ENCODE measurements around the gene PTPN11.
"Not testable (repeated sequence)": the region's sequence is repeated elsewhere in the genome, so short reads cannot be mapped to it uniquely, and the experiment has no call there.

PTPN11 gene

DNA sequence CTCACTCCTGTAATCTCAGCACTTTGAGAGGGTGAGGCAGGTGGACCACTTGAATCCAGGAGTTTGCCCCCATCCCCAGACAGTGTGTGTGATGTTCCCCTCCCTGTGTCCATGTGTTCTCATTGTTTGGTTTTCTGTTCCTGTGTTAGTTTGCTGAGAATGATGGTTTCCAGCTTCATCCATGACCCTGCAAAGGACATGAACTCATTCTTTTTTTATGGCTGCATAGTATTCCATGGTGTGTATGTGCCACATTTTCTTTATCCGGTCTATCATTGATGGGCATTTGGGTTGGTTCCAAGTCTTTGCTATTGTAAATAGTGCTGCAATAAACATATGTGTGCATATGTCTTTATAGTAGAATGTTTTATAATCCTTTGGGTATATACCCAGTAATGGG is 38.4 kb downstream of the PTPN11 start:
- not testable (repeated sequence) for DNase-seq

- no peak for DNase-seq
These were observed 39.6 kb downstream of the PTPN11 start for GRCh38 chr12:112458330-112458729.

GRCh38 chr12:112458751-112459150 is 40.0 kb downstream of the PTPN11 start:
- no peak for DNase-seq

- DNase-seq = no peak
These were observed 44.7 kb downstream of the PTPN11 start for GRCh38 chr12:112463478-112463877.

GRCh38 chr12:112464605-112465004 is 45.9 kb downstream of the PTPN11 start:
- no peak for DNase-seq

DNA sequence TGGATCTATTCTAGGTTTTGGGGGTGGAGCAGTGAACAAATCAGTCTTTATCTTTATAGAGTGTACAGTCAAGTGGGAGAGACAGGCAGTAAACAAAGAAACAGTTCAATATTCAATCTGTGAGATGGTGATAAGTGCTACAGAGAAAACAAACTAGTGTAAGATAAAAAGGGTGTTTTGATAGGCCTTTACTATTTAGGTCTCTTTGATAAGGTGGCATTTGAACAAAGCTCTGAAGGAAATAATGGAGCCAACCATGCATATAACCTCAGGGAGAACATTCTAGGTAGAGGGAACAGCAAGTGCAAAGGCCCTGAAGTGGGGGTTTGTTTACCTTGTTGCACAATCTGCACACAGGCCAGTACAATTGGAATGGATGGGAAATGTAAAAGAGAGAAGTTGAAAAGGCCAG is 47.3 kb downstream of the PTPN11 start:
- no peak for DNase-seq

GRCh38 chr12:112466835-112467234 is 48.1 kb downstream of the PTPN11 start:
- DNase-seq = no peak

DNA sequence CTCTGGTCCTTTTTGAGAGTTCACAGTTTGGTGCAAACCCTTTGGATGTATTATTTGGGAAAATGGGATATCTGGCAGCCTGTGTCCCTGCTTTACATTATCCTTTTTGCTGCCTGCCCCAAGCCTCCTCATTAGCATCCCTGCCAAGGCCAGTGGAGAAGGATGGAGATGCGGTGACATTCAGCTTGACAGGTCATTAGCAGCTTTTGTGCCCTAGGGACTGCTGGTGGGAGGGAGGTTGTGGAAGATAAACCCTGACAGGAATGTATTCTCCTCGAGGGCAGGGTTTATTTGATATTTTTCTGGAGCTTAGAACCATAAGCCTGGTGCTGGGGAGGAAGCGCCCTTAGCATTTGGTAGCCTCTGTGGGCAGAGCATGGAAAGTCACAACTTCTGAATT is 49.3 kb downstream of the PTPN11 start:
- no peak for DNase-seq

DNA sequence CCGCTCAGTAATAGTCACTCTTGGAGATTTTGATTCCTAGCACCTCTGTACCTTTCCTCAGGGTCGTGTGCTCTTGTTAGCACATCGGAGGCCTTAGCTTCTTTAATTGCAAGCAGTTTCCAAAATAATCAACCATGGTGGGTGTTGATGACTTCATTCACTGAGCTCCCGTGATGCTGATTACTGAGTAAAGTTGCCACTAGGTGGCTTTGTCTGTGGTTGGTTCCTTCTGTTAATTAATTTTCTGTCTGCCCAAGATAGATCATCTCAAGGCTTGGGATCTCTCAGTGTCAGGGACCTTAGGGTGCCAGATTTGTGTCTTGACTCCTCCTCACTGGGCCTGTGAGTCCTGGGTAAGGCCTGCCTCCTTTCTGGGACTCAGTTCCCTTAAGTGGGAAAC is 54.3 kb downstream of the PTPN11 start:
- DNase-seq = peak; percentile 11

GRCh38 chr12:112479413-112479812 is 60.7 kb downstream of the PTPN11 start:
- DNase-seq = no peak

DNA sequence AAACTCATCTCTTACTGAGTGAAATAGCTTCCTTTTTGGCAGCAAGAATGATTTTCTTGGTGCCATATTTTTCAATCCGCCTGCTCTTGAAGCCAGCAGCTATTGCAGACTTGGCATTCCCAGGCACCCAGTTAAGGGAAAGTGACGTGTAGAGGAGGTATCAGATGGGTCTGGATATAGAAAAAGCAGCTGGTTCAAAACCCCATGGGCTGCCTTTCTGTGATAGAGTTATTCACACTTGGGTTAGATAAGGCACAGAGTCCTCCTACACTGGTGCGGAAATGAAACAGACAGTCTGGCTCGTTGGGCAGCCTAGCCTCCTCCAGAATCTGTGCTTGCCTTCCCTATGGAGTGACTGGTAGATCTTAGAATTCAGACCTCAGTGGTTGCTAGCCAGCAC is 62.2 kb downstream of the PTPN11 start:
- DNase-seq = no peak

- no peak for DNase-seq
These were observed 64.0 kb downstream of the PTPN11 start for GRCh38 chr12:112482733-112483132.

GRCh38 chr12:112486361-112486760 is 67.6 kb downstream of the PTPN11 start:
- no peak for DNase-seq

- no peak for DNase-seq
These were observed 69.6 kb downstream of the PTPN11 start for GRCh38 chr12:112488257-112488876.

GRCh38 chr12:112489456-112489855 is 70.7 kb downstream of the PTPN11 start:
- DNase-seq = no peak

DNA sequence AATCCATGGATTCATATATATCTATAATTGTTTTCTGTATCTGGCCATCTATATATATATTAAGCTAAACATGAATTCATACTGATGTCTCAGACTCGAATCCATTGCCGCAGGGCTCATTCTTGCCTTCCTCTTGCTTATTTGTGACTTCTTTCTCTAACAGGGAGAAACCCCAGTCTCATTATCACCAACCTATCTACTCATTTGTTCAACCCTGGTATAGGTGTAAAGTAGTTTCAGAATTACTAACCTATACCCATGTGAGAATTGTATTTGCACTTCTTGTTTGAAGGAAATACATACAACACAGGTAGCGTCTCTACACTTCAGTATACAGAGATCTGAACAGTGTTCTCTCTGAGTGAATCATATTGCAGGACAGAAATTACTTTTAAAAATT is 77.7 kb downstream of the PTPN11 start:
- DNase-seq = no peak

- no peak for DNase-seq
These were observed 79.8 kb downstream of the PTPN11 start for GRCh38 chr12:112498580-112498979.

GRCh38 chr12:112503512-112503911 is 84.8 kb downstream of the PTPN11 start:
- no peak for DNase-seq

GRCh38 chr12:112506513-112507166 is 87.9 kb downstream of the PTPN11 start:
- no peak for DNase-seq

GRCh38 chr12:112513471-112513870 is 94.7 kb downstream of the PTPN11 start:
- no peak for DNase-seq

DNA sequence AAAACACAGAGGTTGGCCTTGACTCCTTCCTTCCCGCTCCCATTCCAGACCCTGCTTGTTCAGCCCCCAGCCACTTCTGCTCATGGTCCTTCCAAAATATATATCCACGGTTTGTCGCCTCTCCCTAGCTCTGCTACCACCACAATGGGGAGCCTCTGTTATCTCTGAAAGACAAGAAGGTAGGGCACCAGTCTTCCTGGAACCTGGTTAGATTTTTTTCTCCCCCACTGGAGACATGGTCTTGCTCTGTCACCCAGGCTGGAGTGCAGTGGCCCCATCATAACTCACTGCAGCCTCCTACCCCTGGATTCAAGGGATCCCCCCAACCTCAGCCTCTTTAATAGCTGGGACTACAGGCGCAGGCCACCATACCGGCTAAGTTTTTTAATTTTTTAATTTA is 95.7 kb downstream of the PTPN11 start:
- no peak for DNase-seq

- DNase-seq = no peak
These were observed 96.3 kb downstream of the PTPN11 start for GRCh38 chr12:112514926-112515642.

DNA sequence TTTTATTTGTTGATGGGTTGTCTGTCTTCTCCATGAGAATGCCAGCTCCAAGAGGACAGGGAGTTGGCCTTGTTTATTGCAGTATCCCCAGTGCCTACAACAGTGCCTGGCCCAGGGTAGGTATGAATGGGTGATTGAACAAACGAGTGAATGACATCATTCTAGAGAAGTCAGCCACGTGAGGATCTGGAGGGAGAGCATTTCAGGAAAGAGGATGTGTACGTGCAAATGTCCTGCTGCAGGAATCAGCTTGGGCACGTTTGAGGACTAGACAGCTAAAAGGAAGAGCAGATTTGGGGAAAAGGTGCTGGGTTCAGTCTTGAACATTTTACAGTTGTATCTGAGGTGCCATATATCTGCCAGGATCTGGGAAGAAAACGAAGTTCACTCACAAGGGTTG is 97.1 kb downstream of the PTPN11 start:
- no peak for DNase-seq

DNA sequence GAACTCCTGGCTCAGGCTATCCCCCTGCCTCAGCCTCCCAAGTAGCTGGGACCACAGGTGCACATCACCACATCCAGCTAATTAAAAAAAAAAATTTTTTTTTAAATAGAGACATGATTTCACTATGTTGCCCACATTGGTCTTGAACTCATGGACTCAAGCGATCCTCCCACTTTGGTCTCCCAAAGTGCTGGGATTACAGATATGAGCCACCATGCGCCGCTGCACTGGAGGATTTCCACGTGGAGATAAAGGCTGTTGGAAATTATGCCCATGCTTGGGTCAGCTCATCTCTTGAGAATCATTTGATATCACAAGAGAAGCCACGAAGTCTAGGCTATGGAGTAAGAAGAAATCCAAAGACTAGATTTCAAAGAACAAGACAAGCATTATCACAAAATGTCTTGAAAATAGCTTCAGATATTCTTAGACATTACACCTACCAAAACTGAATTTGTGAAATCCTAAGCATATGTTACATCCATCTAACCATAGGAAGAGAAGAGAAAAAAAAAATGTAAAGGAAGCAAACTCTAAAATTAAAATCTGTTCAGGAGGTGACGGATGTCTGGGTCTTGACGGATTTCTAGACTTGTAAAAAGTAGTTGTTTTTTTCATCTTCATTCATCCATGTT is 99.1 kb downstream of the PTPN11 start:
- no peak for DNase-seq

Measured in RPMI8226 (cell line).